Esophagus squamous epithelium (tissue), 5 donors: ENCODE results near the gene MPV17L2. TPM values are rescaled to one million over a fixed set of nuclear protein-coding genes. Genes with fewer than 3 reads are reported as not detected.

ENCODE experiments used
- DNase-seq: peaks from one replicate; lab custom pipeline; 2025; lab: John Stamatoyannopoulos, UW
- H3K27ac ChIP-seq, 4 donors: fragments of 200-600 bp; sonication (generic); one replicate each; pipeline ENCODE4 v1.5.1; 2016 to 2019; ENCODE audit warnings: mild to moderate bottlenecking in 1 of 4
- H3K27me3 ChIP-seq, 4 donors: fragments of 200-600 bp; sonication (generic); 1 replicate in 3 of 4; 2 replicates in 1 of 4; pipeline versions ENCODE4 v1.5.1 to v1.6.0; 2017 to 2021; ENCODE audit warnings: antibody characterized with exemption in 1 of 4
- H3K36me3 ChIP-seq, 3 donors: fragments of 200-600 bp; sonication (generic); one replicate each; pipeline ENCODE4 v1.5.1; 2016 to 2019
- H3K4me1 ChIP-seq, 3 donors: fragments of 200-600 bp; sonication (generic); one replicate each; pipeline ENCODE4 v1.5.1; 2017 to 2019
- H3K4me3 ChIP-seq, 4 donors: fragments of 200-600 bp; sonication (generic); 1 replicate in 3 of 4; 2 replicates in 1 of 4; pipeline ENCODE4 v1.5.1; 2016 to 2019; ENCODE audit warnings: mild to moderate bottlenecking in 2 of 4, moderate library complexity in 1 of 4
- H3K9me3 ChIP-seq, 3 donors: fragments of 200-600 bp; sonication (generic); one replicate each; pipeline ENCODE4 v1.5.1; 2016 to 2019
- CTCF ChIP-seq, 6 experiments: fragments of 450-650 bp in 4 of 6; fragments of 200-600 bp in 2 of 6; sonication (generic) in 2 of 6; IDR thresholded peaks; one replicate each; pipeline ENCODE4 v1.5.1; 2016 to 2019; ENCODE audit warnings: antibody characterized with exemption in 6 of 6, mild to moderate bottlenecking in 4 of 6, moderate library complexity in 4 of 6
- POLR2A ChIP-seq, 4 donors: fragments of 450-650 bp; IDR thresholded peaks; one replicate each; pipeline ENCODE4 v1.6.1; 2017; ENCODE audit warnings: antibody characterized with exemption in 4 of 4, mild to moderate bottlenecking in 4 of 4, moderate library complexity in 3 of 4
- WGBS, 2 donors: methylation state at CpG; one replicate each; pipeline ENCODE4 v1.1.5; 2018; 5-methylcytosine and 5-hydroxymethylcytosine counted together
- intact Hi-C: fragments of 100-400 bp; cut with DNase I; formaldehyde crosslinking; loops from one replicate; pipeline ENCODE4 v1.15.0; 2022
- total RNA-seq, 4 donors: library from RNA; depleted of rRNA; stranded (reverse); fragments of >200 nt; gene quantifications; one replicate each; pipeline ENCODE4 v1.1.0, GENCODE V29; 2016
- donor health status: DM: yes; HTN: yes; CAD: no.

MPV17L2 gene
- total RNA-seq, 4 donors from 2014 or later: 10.6 to 23.5 (median 14.0) TPM

DNA sequence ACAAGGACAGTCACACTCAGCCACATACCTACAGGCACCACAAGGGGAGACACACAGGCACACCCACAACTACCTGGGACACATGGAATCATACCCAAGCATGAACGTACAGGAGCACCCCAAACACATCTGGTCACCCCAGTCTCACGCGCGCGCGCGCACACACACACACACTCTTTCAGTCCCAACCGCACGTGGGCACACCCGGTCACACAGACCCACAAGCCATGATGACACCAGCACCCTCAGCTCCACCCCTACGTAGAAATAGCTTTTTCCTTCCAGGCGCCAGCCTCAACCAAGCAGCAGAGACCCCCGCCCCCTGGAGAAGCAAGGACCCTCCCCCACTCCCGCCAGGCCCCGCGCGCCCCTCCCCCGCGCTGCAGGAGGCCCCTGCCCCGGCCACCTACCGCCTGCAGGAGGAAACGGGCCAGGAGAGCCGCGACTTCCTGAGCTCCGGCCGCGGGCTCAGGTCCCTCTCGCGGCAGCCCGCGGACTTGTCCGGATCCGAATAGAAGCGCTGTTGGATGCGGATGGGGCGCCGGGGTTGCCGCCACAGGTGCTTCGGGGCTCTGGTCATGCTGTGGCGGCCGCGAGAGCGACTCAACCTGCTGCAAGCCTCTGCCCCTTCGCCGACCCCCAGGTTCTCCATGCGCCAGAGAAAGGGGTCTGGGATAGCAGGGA is 39.7 kb downstream of the MPV17L2 start:
- intact Hi-C loops: no loop called here
- no peak overlapping the region for H3K4me3 ChIP-seq
- peaks cover 0 to 16% (median 5%) of the 10 kb centered on the region in 3 donors for H3K4me1 ChIP-seq
- no peak for DNase-seq
- peaks cover 0 to 11% (median 10%) of the 10 kb centered on the region in 3 donors for H3K9me3 ChIP-seq
- H3K27me3 ChIP-seq: peaks cover 0 to 93% (median 11%) of the 10 kb centered on the region in 4 donors
- no peaks in the 10 kb centered on the region for H3K36me3 ChIP-seq
- TF ChIP-seq CTCF (IDR thresholded peaks at IDR 0.05): no peak
- no peak for TF ChIP-seq POLR2A (IDR thresholded peaks at IDR 0.05)
- WGBS, 2 donors: 0 to 20% methylated on average over 4 to 11 of the region's 46 CpGs
- H3K27ac ChIP-seq: no peak overlapping the region

DNA sequence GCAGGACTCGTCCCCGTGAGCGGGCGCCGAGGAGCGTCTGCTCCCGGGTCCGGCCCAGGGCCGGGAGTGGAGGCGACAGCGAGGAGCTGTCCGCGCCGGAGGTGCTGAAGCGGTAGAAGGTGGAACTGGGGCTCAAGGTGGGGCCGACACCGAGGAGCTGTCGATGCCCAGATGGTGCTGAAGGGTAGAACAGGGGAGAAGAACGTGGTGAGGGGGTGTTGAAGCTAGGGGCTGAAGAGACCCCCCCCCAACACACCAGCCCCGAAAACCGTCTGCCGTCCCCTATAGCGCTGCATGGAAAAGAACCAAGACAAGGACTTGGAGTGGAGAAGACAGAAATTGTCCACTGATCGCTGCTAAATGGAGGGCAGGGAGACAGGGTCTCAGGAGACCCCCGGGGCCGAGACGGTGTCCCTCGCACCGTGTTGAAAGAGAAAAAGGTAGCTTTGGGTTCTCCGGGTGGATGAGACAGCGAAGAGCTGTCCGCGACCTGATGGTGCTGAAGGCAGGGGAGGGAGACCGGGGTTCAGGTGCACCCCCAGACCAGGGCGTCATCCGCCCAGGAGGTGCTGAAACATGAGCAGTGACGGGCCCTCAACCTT is 40.3 kb downstream of the MPV17L2 start:
- H3K27me3 ChIP-seq: peaks cover 0 to 88% (median 11%) of the 10 kb centered on the region in 4 donors
- TF ChIP-seq CTCF (IDR thresholded peaks at IDR 0.05): no peak
- no peaks in the 10 kb centered on the region for H3K36me3 ChIP-seq
- H3K4me1 ChIP-seq: peaks cover 0 to 16% (median 5%) of the 10 kb centered on the region in 3 donors
- peaks cover 0 to 11% (median 10%) of the 10 kb centered on the region in 3 donors for H3K9me3 ChIP-seq
- no peak overlapping the region for H3K27ac ChIP-seq
- DNase-seq: no peak
- H3K4me3 ChIP-seq: no peak overlapping the region
- WGBS, 2 donors: 28 to 41% methylated on average over 18 to 22 of the region's 37 CpGs
- intact Hi-C loops: no loop called here

GRCh38 chr19:18234194-18234593 is 41.2 kb downstream of the MPV17L2 start:
- no peak for DNase-seq
- intact Hi-C loops: no loop called here
- Histone ChIP-seq H3K27ac (no peak overlapping the region), H3K4me1 (peaks cover 0 to 16% (median 5%) of the 10 kb centered on the region in 3 donors), H3K27me3 (peaks cover 0 to 88% (median 11%) of the 10 kb centered on the region in 4 donors), H3K9me3 (peaks cover 0 to 11% (median 10%) of the 10 kb centered on the region in 3 donors), H3K4me3 (no peak overlapping the region), H3K36me3 (no peaks in the 10 kb centered on the region)
- TF ChIP-seq POLR2A (IDR thresholded peaks at IDR 0.05) (no peak), CTCF (IDR thresholded peaks at IDR 0.05) (no peak)
- 30 to 31% methylated on average over 5 of the region's 6 CpGs for WGBS, 2 donors

GRCh38 chr19:18239303-18239702 is 46.3 kb downstream of the MPV17L2 start:
- no peak for TF ChIP-seq CTCF (IDR thresholded peaks at IDR 0.05)
- TF ChIP-seq POLR2A (IDR thresholded peaks at IDR 0.05): no peak
- Histone ChIP-seq H3K27me3 (peaks cover 0 to 45% (median 0%) of the 10 kb centered on the region in 4 donors), H3K4me3 (no peak overlapping the region), H3K4me1 (no peaks in the 10 kb centered on the region), H3K9me3 (no peaks in the 10 kb centered on the region), H3K36me3 (no peaks in the 10 kb centered on the region), H3K27ac (no peak overlapping the region)
- WGBS, 2 donors: 34 to 46% methylated on average over 7 to 12 of the region's 12 CpGs
- no peak for DNase-seq
- intact Hi-C loops: no loop called here

- H3K36me3 ChIP-seq: no peaks in the 10 kb centered on the region
- no peak overlapping the region for H3K4me3 ChIP-seq
- no peaks in the 10 kb centered on the region for H3K9me3 ChIP-seq
- H3K27ac ChIP-seq: no peak overlapping the region
- intact Hi-C loops: loop anchor here (5.0 kb wide), 1 partner anchor 33 kb away; no protein-coding TSS in a partner anchor
- WGBS, 2 donors: 62 to 67% methylated on average over 7 of the region's 7 CpGs
- no peaks in the 10 kb centered on the region for H3K4me1 ChIP-seq
- H3K27me3 ChIP-seq: no peaks in the 10 kb centered on the region
- DNase-seq: no peak
- TF ChIP-seq CTCF (IDR thresholded peaks at IDR 0.05): no peak
- TF ChIP-seq POLR2A (IDR thresholded peaks at IDR 0.05): no peak
Observed at GRCh38 chr19:18245297-18245696, 52.3 kb downstream of the MPV17L2 start.
